Colonic mucosa (tissue), 4 donors: ENCODE measurements around the gene SREBF1. TPM values are rescaled to one million over a fixed set of nuclear protein-coding genes. Genes with fewer than 3 reads are reported as not detected.
"Not testable (repeated sequence)": the region's sequence is repeated elsewhere in the genome, so short reads cannot be mapped to it uniquely, and the experiment has no call there.

ENCODE experiments used
- DNase-seq: peaks from one replicate; pipeline ENCODE4 v3.0.0-alpha.2; 2020
- H3K27ac ChIP-seq: fragments of 200-600 bp; one replicate; pipeline ENCODE4 v1.8.0; 2021
- H3K27me3 ChIP-seq: fragments of 200-600 bp; one replicate; pipeline ENCODE4 v1.8.0; 2021
- H3K36me3 ChIP-seq: fragments of 200-600 bp; one replicate; pipeline ENCODE4 v1.8.0; 2021
- H3K4me1 ChIP-seq: fragments of 200-600 bp; one replicate; pipeline ENCODE4 v1.8.0; 2021; ENCODE audit warnings: mild to moderate bottlenecking
- H3K4me3 ChIP-seq: fragments of 200-600 bp; one replicate; pipeline ENCODE4 v1.8.0; 2021
- H3K9ac ChIP-seq, 2 donors: one replicate each; pipeline ENCODE4 v1.7.0; 2013; ENCODE audit warnings: control low read depth in 2 of 2, low read depth in 2 of 2, low read length in 2 of 2
- H3K9me3 ChIP-seq: fragments of 200-600 bp; one replicate; pipeline ENCODE4 v1.8.0; 2021
- CTCF ChIP-seq: fragments of 200-600 bp; IDR thresholded peaks from one replicate; pipeline ENCODE4 v1.8.0; 2022; ENCODE audit warnings: antibody characterized with exemption, mild to moderate bottlenecking
- intact Hi-C: fragments of 100-400 bp; cut with DNase I; formaldehyde crosslinking; loops from one replicate; pipeline ENCODE4 v1.14.1; 2022
- total RNA-seq, 2 donors: library from RNA; stranded (reverse); fragmentation: NEBNext Ultra II Directional in 1 of 2; extraction: Animal tissue kit (Norgen Biotek cat#: 25700) in 1 of 2; gene quantifications; one replicate each; pipeline ENCODE4 v1.2.1, GENCODE V29; 2021
- donor health status: healthy.
- donor health status: DM: no; HTN: no; CAD: no.
- donor health status: DM: no; HTN: no; CAD: no.

Gene SREBF1
- total RNA-seq, 2 donors from 2014 or later, result 170 to 174 TPM

GRCh38 chr17:17810084-17810894 is 26.5 kb downstream of the SREBF1 start:
- no peak for TF ChIP-seq CTCF
- no peak overlapping the region for H3K4me3 ChIP-seq
- no peak overlapping the region for H3K9ac ChIP-seq
- intact Hi-C loops, result no loop called here
- no peak for DNase-seq
- no peaks in the 10 kb centered on the region for H3K9me3 ChIP-seq
- H3K27me3 ChIP-seq, result no peaks in the 10 kb centered on the region
- peaks cover 15% of the 10 kb centered on the region for H3K36me3 ChIP-seq
- no peak overlapping the region for H3K27ac ChIP-seq
- no peaks in the 10 kb centered on the region for H3K4me1 ChIP-seq

GRCh38 chr17:17809531-17810083 is 27.2 kb downstream of the SREBF1 start:
- Histone ChIP-seq H3K27me3 (no peaks in the 10 kb centered on the region), H3K9ac (no peak overlapping the region), H3K27ac (no peak overlapping the region), H3K4me3 (no peak overlapping the region), H3K4me1 (no peaks in the 10 kb centered on the region), H3K36me3 (peaks cover 10% of the 10 kb centered on the region), H3K9me3 (no peaks in the 10 kb centered on the region)
- intact Hi-C loops, result no loop called here
- DNase-seq, result no peak
- TF ChIP-seq CTCF, result no peak

DNA sequence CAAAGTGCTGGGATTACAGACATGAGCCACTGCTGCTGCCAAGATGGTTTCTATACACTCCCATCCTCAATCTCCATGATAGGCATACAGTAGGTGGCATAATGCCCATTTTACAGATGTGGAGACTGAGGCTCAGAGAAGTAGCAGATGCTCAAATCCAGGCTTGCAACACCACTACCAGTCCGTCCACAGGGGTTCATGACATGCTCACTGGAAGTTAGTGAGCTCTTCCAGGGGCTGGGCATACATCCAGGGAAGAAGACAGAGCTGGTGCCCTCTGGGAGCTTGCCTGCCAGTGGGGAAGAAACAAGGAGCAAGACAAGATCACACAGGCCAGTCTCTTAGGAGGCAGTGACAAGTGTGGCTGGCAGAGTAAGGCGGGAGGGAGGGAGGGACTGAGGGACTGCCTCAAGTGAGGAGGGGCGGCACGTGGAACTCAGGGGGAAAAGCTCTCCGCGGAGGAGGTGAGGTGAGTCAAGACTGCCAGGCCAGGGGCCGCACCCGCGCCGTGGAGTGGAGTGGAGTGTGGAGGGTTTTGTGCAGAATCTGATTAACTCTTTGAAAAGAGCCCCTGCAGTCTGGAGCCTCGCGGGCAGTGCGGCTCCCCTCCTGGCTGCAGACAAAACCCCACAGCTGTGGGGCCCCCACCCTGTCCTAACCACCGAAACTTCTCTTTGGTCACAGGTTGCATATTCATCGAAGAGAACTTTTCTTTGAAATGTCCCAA is 27.9 kb downstream of the SREBF1 start:
- no peak overlapping the region for H3K27ac ChIP-seq
- no peak overlapping the region for H3K4me3 ChIP-seq
- no peaks in the 10 kb centered on the region for H3K9me3 ChIP-seq
- H3K36me3 ChIP-seq, result peaks cover 10% of the 10 kb centered on the region
- H3K9ac ChIP-seq, result no peak overlapping the region
- no peak for TF ChIP-seq CTCF
- no peaks in the 10 kb centered on the region for H3K4me1 ChIP-seq
- intact Hi-C loops, result no loop called here
- no peaks in the 10 kb centered on the region for H3K27me3 ChIP-seq
- DNase-seq, result no peak

DNA sequence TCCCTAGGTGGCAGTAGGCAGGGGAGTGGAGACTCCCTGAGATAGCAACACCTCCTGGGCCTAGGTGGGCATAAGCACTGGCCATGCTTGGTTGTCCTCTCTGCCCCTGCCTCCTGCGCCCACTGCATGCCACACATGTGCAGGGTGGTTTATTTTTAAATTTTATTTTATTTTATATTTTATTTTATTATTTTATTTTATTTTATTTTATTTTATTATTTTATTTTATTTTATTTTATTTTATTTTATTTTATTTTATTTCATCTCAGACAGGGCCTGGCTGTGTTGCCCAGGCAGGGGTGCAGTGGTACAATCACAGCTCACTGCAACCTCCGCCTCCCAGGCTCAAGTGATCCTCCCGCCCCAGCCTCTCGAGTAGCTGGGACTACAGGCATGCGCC is 28.6 kb downstream of the SREBF1 start:
- H3K9ac ChIP-seq, H3K4me3 ChIP-seq, intact Hi-C loops, H3K4me1 ChIP-seq, H3K27ac ChIP-seq, H3K27me3 ChIP-seq, H3K9me3 ChIP-seq, H3K36me3 ChIP-seq, DNase-seq: not testable (repeated sequence)

GRCh38 chr17:17807440-17807839 is 29.3 kb downstream of the SREBF1 start:
- H3K27me3 ChIP-seq, result no peaks in the 10 kb centered on the region
- H3K4me3 ChIP-seq, result no peak overlapping the region
- H3K9me3 ChIP-seq, result no peaks in the 10 kb centered on the region
- H3K36me3 ChIP-seq, result peaks cover under 1% of the 10 kb centered on the region
- DNase-seq, result no peak
- intact Hi-C loops, result no loop called here
- no peaks in the 10 kb centered on the region for H3K4me1 ChIP-seq
- no peak overlapping the region for H3K27ac ChIP-seq
- no peak for TF ChIP-seq CTCF
- no peak overlapping the region for H3K9ac ChIP-seq
